ENCODE data around the gene UNC50. TPM values are rescaled to one million over a fixed set of nuclear protein-coding genes. Genes with fewer than 3 reads are reported as not detected.
"Not testable (repeated sequence)": the region's sequence is repeated elsewhere in the genome, so short reads cannot be mapped to it uniquely, and the experiment has no call there.

The UNC50 gene
- total RNA-seq, 2 experiments from 2014 or later = 25.5 to 26.1 TPM

- ATAC-seq = peak; percentile 65
Observed at GRCh38 chr2:98654699-98655495, 46.5 kb downstream of the UNC50 start.

DNA sequence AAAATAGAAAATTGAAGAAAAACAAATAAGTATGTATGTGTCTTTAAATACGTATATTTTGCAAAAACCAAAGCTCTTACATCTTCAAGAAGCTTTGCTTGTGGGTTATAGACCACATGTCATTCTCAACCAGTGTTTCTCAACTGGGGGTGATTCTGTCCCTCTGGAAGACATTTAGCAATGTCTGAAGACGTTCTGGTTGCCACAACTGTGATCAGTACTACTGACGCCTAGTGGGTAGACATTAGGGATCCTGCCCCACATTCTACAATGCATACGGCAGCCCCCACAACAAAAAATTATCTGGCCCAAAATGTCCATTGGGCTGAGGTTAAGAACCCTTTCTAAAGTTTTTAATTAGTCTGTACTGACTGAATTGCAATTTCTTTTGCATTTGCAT, 48.4 kb downstream of the UNC50 start:
- POLR2A ChIA-PET = interaction anchor here (0.7 to 2.1 kb wide), 11 partner anchors 36 to 179 kb away, joined by 3 to 17 read pairs (median 4); partner anchors contain the start of gene MGAT4A
- peak; percentile 71 for ATAC-seq
- CTCF ChIA-PET = interaction anchor here (0.6 to 3.0 kb wide), 24 partner anchors 12 to 410 kb away, joined by 3 to 26 read pairs (median 4); partner anchors contain the start of gene MGAT4A
- H3K4me3 Mint-ChIP-seq = peak overlapping the region; percentile 57
- H3K36me3 Mint-ChIP-seq (ENCODE audit: low read depth) = peaks cover 67% of the 10 kb centered on the region
- no peaks in the 10 kb centered on the region for H3K27me3 Mint-ChIP-seq (ENCODE audit: low read depth)
- peaks cover 86% of the 10 kb centered on the region for H3K4me1 Mint-ChIP-seq (ENCODE audit: low read depth)
- H3K27ac Mint-ChIP-seq = peak overlapping the region; percentile 87
- H3K9me3 Mint-ChIP-seq (ENCODE audit: insufficient read depth) = peaks cover 3% of the 10 kb centered on the region
- peak; percentile 69 for DNase-seq

More at GRCh38 chr2:98654699-98655495, 46.5 kb downstream of the UNC50 start:
- peak overlapping the region; percentile 49 for H3K4me3 Mint-ChIP-seq
- peaks cover 70% of the 10 kb centered on the region for H3K36me3 Mint-ChIP-seq (ENCODE audit: low read depth)
- H3K27me3 Mint-ChIP-seq (ENCODE audit: low read depth) = no peaks in the 10 kb centered on the region
- H3K9me3 Mint-ChIP-seq (ENCODE audit: insufficient read depth) = peaks cover 13% of the 10 kb centered on the region
- peak overlapping the region; percentile 78 for H3K27ac Mint-ChIP-seq
- H3K4me1 Mint-ChIP-seq (ENCODE audit: low read depth) = peaks cover 86% of the 10 kb centered on the region
- ChIA-PET CTCF (interaction anchor here (1.0 to 3.0 kb wide), 4 partner anchors 9 to 168 kb away, joined by 3 to 9 read pairs (median 4); no protein-coding TSS in a partner anchor), POLR2A (no interaction called here)
- DNase-seq = peak; percentile 66

DNA sequence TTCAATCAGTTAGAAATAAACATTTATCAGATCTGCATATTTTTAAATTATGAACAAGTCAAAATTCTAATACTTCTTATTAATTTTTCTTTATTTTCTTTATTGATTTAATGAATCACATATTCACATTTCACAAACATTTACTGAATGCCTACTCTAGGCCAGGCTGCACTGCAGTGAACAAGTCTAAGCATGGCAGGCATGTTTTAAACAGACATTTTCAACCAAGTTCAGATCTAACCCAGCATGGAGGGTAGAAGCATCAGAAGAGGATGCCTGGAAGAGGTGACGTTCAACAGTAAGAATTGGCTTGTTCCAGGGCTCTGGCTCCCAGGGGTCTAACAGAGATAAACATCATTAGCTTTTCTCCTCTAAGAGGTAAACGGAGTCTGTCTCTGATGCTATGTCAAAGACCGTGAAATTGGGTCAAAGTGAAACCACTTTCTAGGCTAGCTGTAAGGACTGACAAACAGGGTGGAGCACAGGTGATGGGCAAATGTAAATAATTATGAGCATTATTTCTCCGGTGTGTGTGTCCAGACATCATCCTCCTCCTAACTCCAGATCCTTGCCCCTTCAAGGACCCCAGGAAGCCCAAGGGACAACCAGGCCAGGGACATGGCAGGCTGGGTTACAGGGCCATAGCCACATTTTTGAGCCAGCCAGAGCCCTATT, 50.6 kb downstream of the UNC50 start:
- peaks cover 57% of the 10 kb centered on the region for H3K36me3 Mint-ChIP-seq (ENCODE audit: low read depth)
- ChIA-PET CTCF (interaction anchor here (1.1 to 2.8 kb wide), 6 partner anchors 10 to 179 kb away, joined by 3 to 20 read pairs (median 4); no protein-coding TSS in a partner anchor), POLR2A (interaction anchor here (0.8 to 1.5 kb wide), 6 partner anchors 43 to 112 kb away, joined by 3 to 5 read pairs (median 3); partner anchors contain the start of gene MGAT4A)

DNA sequence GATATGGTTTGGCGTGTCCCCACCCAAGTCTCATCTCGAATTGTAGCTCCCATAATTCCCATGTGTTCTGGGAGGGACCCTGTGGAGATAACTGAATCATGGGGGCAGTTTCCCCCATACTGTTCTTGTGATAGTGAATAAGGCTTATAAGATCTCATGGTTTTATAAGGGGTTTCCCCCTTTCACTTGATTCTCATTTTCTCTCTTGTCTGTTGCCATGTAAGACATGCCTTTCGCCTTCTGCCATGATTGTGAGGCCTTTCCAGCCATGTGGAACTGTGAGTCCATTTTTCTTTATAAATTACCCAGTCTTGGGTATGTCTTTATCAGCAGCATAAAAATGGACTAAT, 51.1 kb downstream of the UNC50 start:
- not testable (repeated sequence) for DNase-seq; H3K27me3 Mint-ChIP-seq (ENCODE audit: low read depth); H3K9me3 Mint-ChIP-seq (ENCODE audit: insufficient read depth); ATAC-seq
- peak overlapping the region; percentile 69 for H3K4me3 Mint-ChIP-seq
- peaks cover 79% of the 10 kb centered on the region for H3K4me1 Mint-ChIP-seq (ENCODE audit: low read depth)
- ChIA-PET POLR2A (interaction anchor here (0.8 to 1.5 kb wide), 7 partner anchors 43 to 112 kb away, joined by 3 to 6 read pairs (median 3); partner anchors contain the start of gene MGAT4A), CTCF (interaction anchor here (1.1 to 2.8 kb wide), 6 partner anchors 10 to 178 kb away, joined by 3 to 20 read pairs (median 4); no protein-coding TSS in a partner anchor)
- H3K36me3 Mint-ChIP-seq (ENCODE audit: low read depth) = peaks cover 55% of the 10 kb centered on the region
- H3K27ac Mint-ChIP-seq = peak overlapping the region; percentile 90

More for the DNA sequence above, 50.6 kb downstream of the UNC50 start:
- H3K27ac Mint-ChIP-seq = peak overlapping the region; percentile 90
- ATAC-seq (peak; percentile 61), DNase-seq (peak; percentile 42)
- peaks cover 3% of the 10 kb centered on the region for H3K9me3 Mint-ChIP-seq (ENCODE audit: insufficient read depth)
- H3K4me3 Mint-ChIP-seq = peak overlapping the region; percentile 69
- H3K4me1 Mint-ChIP-seq (ENCODE audit: low read depth) = peaks cover 80% of the 10 kb centered on the region
- no peaks in the 10 kb centered on the region for H3K27me3 Mint-ChIP-seq (ENCODE audit: low read depth)

DNA sequence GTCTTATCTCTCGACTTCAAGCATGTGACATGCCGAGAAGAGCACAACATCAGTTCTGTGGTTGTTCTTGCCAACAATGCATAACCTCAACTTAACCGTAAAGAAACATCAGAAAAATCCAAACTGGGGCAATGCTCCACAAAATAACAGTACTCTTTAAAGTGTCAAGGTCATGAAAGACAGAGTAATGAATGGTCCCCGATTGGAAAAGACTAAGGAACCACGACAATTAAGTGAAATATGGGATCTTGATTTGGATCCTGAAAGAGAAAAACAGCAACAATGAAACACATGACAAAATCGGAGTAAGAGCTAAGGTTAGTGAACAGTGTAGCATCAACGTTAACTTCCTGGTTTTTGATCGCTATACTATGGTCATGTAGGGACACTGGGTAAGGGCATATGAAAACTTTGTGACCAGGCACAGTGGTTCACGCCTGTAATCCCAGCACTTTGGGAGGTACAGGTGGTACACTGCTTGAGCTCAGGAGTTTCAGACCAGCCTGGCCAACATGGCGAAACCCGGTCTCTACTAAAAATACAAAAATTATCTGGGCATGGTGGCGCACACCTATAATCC, 55.2 kb downstream of the UNC50 start:
- Mint-ChIP-seq H3K4me3 (peak overlapping the region; percentile 78), H3K4me1 (ENCODE audit: low read depth) (peaks cover 71% of the 10 kb centered on the region), H3K9me3 (ENCODE audit: insufficient read depth) (peaks cover 21% of the 10 kb centered on the region), H3K36me3 (ENCODE audit: low read depth) (peaks cover 75% of the 10 kb centered on the region), H3K27ac (peak overlapping the region; percentile 96), H3K27me3 (ENCODE audit: low read depth) (no peaks in the 10 kb centered on the region)
- ATAC-seq (peak; percentile 66), DNase-seq (peak; percentile 51)
- CTCF ChIA-PET = interaction anchor here (0.8 to 1.8 kb wide), 7 partner anchors 8 to 66 kb away, joined by 3 to 12 read pairs (median 4); no protein-coding TSS in a partner anchor
- POLR2A ChIA-PET = interaction anchor here (0.5 to 3.8 kb wide), 6 partner anchors 15 to 177 kb away, joined by 3 to 38 read pairs (median 3); partner anchors contain the start of gene MGAT4A

- peaks cover 21% of the 10 kb centered on the region for H3K9me3 Mint-ChIP-seq (ENCODE audit: insufficient read depth)
Observed at GRCh38 chr2:98664323-98664722, 55.9 kb downstream of the UNC50 start.

GRCh38 chr2:98665677-98666076, 57.3 kb downstream of the UNC50 start:
- Mint-ChIP-seq H3K4me3 (no peak overlapping the region), H3K36me3 (ENCODE audit: low read depth) (peaks cover 77% of the 10 kb centered on the region), H3K27ac (peak overlapping the region; percentile 75), H3K4me1 (ENCODE audit: low read depth) (peaks cover 58% of the 10 kb centered on the region), H3K9me3 (ENCODE audit: insufficient read depth) (peaks cover 20% of the 10 kb centered on the region), H3K27me3 (ENCODE audit: low read depth) (no peaks in the 10 kb centered on the region)
- POLR2A ChIA-PET = no interaction called here
- DNase-seq = no peak
- CTCF ChIA-PET = no interaction called here
- ATAC-seq = no peak

More at GRCh38 chr2:98664323-98664722, 55.9 kb downstream of the UNC50 start:
- ChIA-PET POLR2A (interaction anchor here (0.8 to 3.8 kb wide), 4 partner anchors 16 to 107 kb away, joined by 3 to 38 read pairs (median 9); partner anchors contain the start of gene MGAT4A), CTCF (interaction anchor here (0.8 to 1.8 kb wide), 6 partner anchors 9 to 66 kb away, joined by 3 to 12 read pairs (median 4); no protein-coding TSS in a partner anchor)
- Mint-ChIP-seq H3K4me3 (peak overlapping the region; percentile 65), H3K36me3 (ENCODE audit: low read depth) (peaks cover 77% of the 10 kb centered on the region), H3K4me1 (ENCODE audit: low read depth) (peaks cover 68% of the 10 kb centered on the region), H3K27me3 (ENCODE audit: low read depth) (no peaks in the 10 kb centered on the region), H3K27ac (peak overlapping the region; percentile 93)
- peak; percentile 72 for ATAC-seq
- peak; percentile 78 for DNase-seq

Other genes with a start within 250 kb of the UNC50 start
- 100 to 1,000 TPM; 152 to 157 TPM for gene INPP4A, start 163.7 kb upstream of the UNC50 start, total RNA-seq
- 10 to 100 TPM; 18.8 to 21.8 TPM for gene COA5, start 77 bp upstream of the UNC50 start, total RNA-seq
- 10 to 100 TPM; 73.4 to 76.2 TPM for gene MGAT4A, start 122.5 kb downstream of the UNC50 start, total RNA-seq